ENCODE measurements around the gene GALNTL6.

- TF ChIP-seq CTCF (IDR thresholded peaks at IDR 0.05) (no peak), POLR2A (IDR thresholded peaks at IDR 0.05) (no peak)
These were observed 1172.3 kb downstream of the GALNTL6 start for GRCh38 chr4:172985552-172985951.

All from testis (tissue), 2 donors.